Naive B cell (primary cell): ENCODE data around the gene PON3. TPM values are rescaled to one million over a fixed set of nuclear protein-coding genes. Genes with fewer than 3 reads are reported as not detected.

Source experiments
- ATAC-seq, 2 donors: fragments of 150-1000 bp; cut with Tn5 transposase; 2 replicates each; pipeline ENCODE4 v1.10.0; 2021; ENCODE audit warnings: low read depth in 2 of 2, mild to moderate bottlenecking in 2 of 2, moderate library complexity in 2 of 2
- DNase-seq: peaks from one replicate; pipeline ENCODE4 v3.0.0; 2022
- H3K27ac Mint-ChIP-seq, 6 donors: one replicate each; pipeline ENCODE4 v1.8.0; 2020 to 2022; ENCODE audit warnings: mild to moderate bottlenecking in 6 of 6, mixed read lengths in 6 of 6, moderate library complexity in 5 of 6, inconsistent platforms in 2 of 6
- H3K27me3 Mint-ChIP-seq, 3 donors: one replicate each; pipeline ENCODE4 v1.8.0; 2021 to 2022; ENCODE audit warnings: mixed read lengths in 3 of 3, mild to moderate bottlenecking in 1 of 3
- H3K36me3 Mint-ChIP-seq, 2 donors: one replicate each; pipeline ENCODE4 v1.8.0; 2020 to 2022; ENCODE audit warnings: mixed read lengths in 2 of 2, inconsistent platforms in 1 of 2, mild to moderate bottlenecking in 1 of 2
- H3K4me1 Mint-ChIP-seq, 3 donors: one replicate each; pipeline ENCODE4 v1.8.0; 2020 to 2022; ENCODE audit warnings: mixed read lengths in 3 of 3, inconsistent platforms in 1 of 3, mild to moderate bottlenecking in 1 of 3, moderate library complexity in 1 of 3
- H3K4me3 Mint-ChIP-seq, 8 donors: one replicate each; pipeline ENCODE4 v1.8.0; 2020 to 2022; ENCODE audit warnings: mild to moderate bottlenecking in 8 of 8, mixed read lengths in 8 of 8, moderate library complexity in 8 of 8, inconsistent platforms in 2 of 8
- H3K9me3 Mint-ChIP-seq, 7 donors: one replicate each; pipeline ENCODE4 v1.8.0; 2020 to 2022; ENCODE audit warnings: mixed read lengths in 7 of 7, mild to moderate bottlenecking in 5 of 7, inconsistent platforms in 2 of 7, moderate library complexity in 1 of 7
- polyA plus RNA-seq, 6 donors: library from polyadenylated mRNA; unstranded; fragments of 300-500 nt; fragmentation: Illumina TruSeq; gene quantifications; one replicate each; pipeline ENCODE4 v1.2.3, GENCODE V29; 2021; ENCODE audit warnings: low read depth in 6 of 6

PON3 gene
- polyA plus RNA-seq, 6 donors from 2014 or later: not detected

DNA sequence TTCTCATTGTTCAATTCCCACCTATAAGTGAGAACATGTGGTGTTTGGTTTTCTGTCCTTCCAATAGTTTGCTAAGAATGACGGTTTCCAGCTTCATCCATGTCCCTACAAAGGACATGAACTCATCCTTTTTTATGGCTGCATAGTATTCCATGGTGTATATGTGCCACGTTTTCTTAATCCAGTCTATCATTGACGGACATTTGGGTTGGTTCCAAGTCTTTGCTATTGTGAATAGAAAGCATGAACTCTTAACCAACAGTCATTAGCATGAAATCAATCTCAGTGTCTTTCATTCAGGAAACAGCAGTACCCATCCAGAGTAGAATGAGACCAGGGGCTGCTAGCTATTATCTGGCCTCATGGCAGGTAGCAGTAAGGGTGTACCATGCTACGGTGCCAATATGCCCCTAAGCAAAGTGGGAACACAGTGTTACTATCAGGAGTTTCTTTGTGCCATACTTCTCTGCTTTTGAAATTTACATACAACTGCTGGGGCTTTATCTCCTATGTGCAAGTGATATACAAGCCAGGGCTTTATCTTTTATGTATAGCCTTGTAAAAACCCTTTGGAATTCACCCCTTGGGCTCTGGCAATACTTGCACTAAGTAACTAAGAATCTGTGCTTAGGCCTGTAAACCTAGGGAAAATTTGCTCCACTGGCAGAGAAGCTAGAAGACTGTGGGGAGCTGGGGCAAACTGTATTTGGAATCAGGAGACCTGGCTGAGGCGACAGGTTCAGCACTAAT is 33.2 kb upstream of the PON3 start:
- Mint-ChIP-seq H3K27me3 (peaks cover 0 to 6% (median 0%) of the 10 kb centered on the region in 3 donors), H3K4me1 (peaks cover 10 to 14% (median 12%) of the 10 kb centered on the region in 3 donors), H3K4me3 (no peak overlapping the region), H3K9me3 (peaks cover 0 to 2% (median 0%) of the 10 kb centered on the region in 7 donors), H3K36me3 (no peaks in the 10 kb centered on the region), H3K27ac (peak overlapping the region in 1 of 6 donors; percentile 49)
- DNase-seq: no peak
- no peak for ATAC-seq

DNA sequence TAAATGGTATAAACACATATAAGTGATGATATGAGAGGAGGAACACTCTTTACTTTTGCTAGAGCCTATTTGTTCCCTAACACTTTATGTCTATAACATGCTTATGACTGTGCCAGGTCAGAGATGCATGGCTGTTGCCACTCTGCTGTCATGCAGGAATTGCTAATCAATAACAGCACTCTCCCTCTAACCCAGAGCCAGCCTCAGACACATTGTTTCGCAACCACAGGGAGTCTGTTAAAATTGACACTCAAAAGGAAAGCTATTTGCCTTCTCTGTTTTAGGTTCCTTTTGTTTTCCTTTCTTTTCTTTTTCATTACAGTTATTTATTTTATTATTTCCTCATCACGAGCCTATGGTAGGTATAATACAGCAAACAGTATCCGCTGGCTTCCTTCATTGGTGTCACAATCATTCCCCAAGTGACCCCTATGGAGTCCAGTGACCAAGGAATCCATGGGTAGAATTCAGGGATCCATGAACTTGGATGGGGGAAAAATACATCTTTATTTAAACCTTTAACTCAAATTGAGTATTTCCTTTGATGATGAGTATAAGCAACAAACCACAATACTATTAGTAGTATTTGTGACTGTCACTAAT is 31.8 kb upstream of the PON3 start:
- Mint-ChIP-seq H3K4me3 (no peak overlapping the region), H3K27me3 (peaks cover 0 to 6% (median 0%) of the 10 kb centered on the region in 3 donors), H3K27ac (no peak overlapping the region), H3K36me3 (peaks cover 0 to 9% of the 10 kb centered on the region in 2 donors), H3K9me3 (peaks cover 0 to 2% (median 0%) of the 10 kb centered on the region in 7 donors), H3K4me1 (peaks cover 0 to 4% (median 4%) of the 10 kb centered on the region in 3 donors)
- ATAC-seq: no peak
- DNase-seq: no peak

GRCh38 chr7:95427166-95427565 is 31.0 kb upstream of the PON3 start:
- H3K4me3 Mint-ChIP-seq: no peak overlapping the region
- peaks cover 0 to 9% of the 10 kb centered on the region in 2 donors for H3K36me3 Mint-ChIP-seq
- no peak for DNase-seq
- H3K4me1 Mint-ChIP-seq: peaks cover 0 to 4% (median 0%) of the 10 kb centered on the region in 3 donors
- ATAC-seq: no peak
- H3K27ac Mint-ChIP-seq: no peak overlapping the region
- peaks cover 0 to 2% (median 0%) of the 10 kb centered on the region in 7 donors for H3K9me3 Mint-ChIP-seq
- H3K27me3 Mint-ChIP-seq: no peaks in the 10 kb centered on the region

DNA sequence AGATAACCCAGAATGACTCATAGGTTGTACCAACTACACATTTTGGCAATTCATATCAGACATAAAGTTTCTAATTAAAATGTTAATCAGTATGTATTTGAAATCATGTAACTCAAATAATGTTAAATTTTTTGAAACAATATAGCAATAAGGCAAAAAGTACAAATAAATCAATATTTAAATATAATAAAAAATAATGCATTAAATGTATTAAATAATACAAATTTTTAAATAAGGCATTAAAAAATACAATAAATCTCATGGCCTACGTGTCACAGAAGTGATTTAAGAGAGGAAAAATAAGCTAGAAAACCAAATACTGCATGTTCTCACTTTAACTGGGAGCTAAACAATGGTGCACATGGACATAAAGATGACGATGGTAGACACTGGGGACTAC is 29.5 kb upstream of the PON3 start:
- ATAC-seq (no peak), DNase-seq (no peak)
- no peak overlapping the region for H3K4me3 Mint-ChIP-seq
- H3K27ac Mint-ChIP-seq: peak overlapping the region in 2 of 6 donors; percentile 61 to 79
- H3K9me3 Mint-ChIP-seq: peaks cover 0 to 2% (median 0%) of the 10 kb centered on the region in 7 donors
- peaks cover 0 to 4% (median 0%) of the 10 kb centered on the region in 3 donors for H3K4me1 Mint-ChIP-seq
- H3K27me3 Mint-ChIP-seq: no peaks in the 10 kb centered on the region
- H3K36me3 Mint-ChIP-seq: peaks cover 8 to 9% of the 10 kb centered on the region in 2 donors

DNA sequence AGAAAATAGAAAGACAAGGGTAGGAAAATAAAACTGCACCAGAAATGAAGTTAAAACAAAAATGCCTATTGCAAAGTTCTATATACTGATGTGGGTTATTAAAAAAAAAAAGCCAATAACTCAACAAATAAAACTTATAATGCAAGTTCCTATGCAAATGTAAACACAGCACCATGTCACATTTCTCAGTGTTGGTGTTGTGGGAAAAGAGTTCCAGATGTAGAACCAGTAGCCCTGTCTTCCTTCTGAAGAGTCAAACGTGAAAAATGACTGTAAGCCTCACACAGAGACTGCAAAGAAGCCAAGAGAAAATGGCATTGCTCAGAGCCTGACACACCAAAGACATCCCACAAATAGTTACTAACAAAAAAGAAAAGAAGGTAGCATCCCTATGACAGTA is 28.5 kb upstream of the PON3 start:
- DNase-seq: no peak
- Mint-ChIP-seq H3K36me3 (peaks cover 8 to 9% of the 10 kb centered on the region in 2 donors), H3K4me3 (no peak overlapping the region), H3K4me1 (peaks cover 0 to 4% (median 0%) of the 10 kb centered on the region in 3 donors), H3K27me3 (no peaks in the 10 kb centered on the region), H3K9me3 (peaks cover 0 to 2% (median 0%) of the 10 kb centered on the region in 7 donors), H3K27ac (peak overlapping the region in 1 of 6 donors; percentile 50)
- no peak for ATAC-seq

DNA sequence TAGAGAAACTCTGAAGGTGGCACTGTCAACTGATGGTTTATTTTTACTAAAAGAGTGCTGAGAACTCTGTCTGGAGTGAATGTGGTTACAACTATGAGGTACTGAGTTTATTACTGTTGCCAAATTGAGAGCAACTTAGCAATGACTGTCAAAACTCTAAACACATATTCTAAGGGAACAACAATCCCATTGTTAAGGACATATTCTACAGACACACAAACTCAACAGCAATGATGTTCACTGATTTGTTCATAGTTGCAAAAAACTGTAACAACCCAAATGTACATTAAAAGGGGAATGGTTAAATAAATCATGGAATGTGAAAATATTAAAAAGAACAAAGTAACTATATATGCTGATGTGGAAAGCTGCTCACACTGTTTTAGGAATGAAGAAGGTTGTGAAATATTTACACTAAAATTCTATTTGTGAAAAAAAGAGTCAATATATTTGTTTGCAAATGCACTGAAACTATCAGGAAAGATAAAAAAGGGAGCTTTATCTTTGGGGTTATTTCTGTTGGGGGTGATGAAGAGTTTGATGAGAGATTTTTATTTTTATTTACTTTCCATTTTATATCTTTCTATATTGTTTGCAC is 25.8 kb upstream of the PON3 start:
- H3K27ac Mint-ChIP-seq: no peak overlapping the region
- H3K4me1 Mint-ChIP-seq: peaks cover 0 to 4% (median 0%) of the 10 kb centered on the region in 3 donors
- no peaks in the 10 kb centered on the region for H3K9me3 Mint-ChIP-seq
- no peak overlapping the region for H3K4me3 Mint-ChIP-seq
- H3K27me3 Mint-ChIP-seq: no peaks in the 10 kb centered on the region
- peaks cover 8 to 9% of the 10 kb centered on the region in 2 donors for H3K36me3 Mint-ChIP-seq
- DNase-seq: no peak
- no peak for ATAC-seq

DNA sequence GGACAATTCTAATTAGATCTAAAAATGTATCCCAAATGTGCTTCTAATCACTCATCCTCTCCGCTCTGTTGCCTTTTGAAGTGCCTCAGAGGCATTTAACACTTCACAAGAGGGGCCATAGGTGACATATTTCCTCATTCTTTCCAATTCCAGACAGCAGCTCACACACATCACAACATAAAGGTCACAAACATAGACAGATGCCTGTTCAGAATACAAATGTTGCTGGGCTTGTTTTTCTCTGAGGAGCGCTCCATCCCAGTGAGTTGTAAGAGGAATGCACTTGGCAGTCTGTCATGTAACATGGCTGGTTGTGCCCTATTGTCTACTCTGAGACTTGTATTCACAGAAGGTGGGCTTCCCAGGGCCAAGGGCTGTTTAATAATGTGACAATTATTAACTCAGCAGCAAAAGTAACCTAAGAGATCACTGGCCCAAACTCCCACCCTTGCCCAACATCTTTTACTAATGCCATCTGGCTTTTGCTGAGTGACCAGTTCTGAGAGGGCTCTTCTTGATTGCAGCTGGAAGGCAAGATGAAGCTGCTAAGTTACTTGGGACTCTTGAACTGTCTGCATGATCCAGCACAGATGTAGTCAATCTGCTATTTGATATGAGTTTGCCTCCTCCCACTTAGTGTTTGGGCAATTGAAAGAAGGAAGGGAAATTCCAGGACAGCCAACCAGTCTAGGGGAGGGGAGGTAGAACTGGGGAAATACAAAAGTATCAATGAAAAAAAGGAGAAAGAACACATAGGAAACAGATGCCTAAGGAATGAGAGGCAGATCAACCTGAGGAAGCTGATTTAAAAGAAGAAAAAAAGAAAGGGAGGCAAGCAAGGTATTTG is 25.0 kb upstream of the PON3 start:
- no peaks in the 10 kb centered on the region for H3K9me3 Mint-ChIP-seq
- H3K36me3 Mint-ChIP-seq: peaks cover 8 to 9% of the 10 kb centered on the region in 2 donors
- DNase-seq (no peak), ATAC-seq (no peak)
- no peak overlapping the region for H3K27ac Mint-ChIP-seq
- H3K27me3 Mint-ChIP-seq: no peaks in the 10 kb centered on the region
- no peak overlapping the region for H3K4me3 Mint-ChIP-seq
- H3K4me1 Mint-ChIP-seq: peaks cover 0 to 4% (median 0%) of the 10 kb centered on the region in 3 donors

DNA sequence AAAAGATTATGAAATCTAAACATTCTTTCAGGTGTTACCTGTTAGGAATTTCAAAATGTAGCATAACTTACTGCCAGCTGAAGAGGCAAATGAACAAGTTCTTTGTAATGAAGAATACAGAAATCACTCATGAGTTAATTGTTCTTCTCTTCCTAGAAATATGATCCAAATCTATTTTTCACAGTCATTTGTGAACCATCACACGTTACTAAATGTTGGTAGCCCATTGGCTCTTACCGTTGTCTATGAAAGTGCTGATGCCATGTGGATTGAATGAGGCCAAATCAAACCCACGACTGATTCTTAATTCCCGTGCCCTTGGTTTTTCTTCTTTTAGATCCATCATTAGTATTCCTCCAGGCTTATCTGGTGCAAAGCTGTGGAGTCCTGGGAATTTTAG is 15.9 kb upstream of the PON3 start:
- Mint-ChIP-seq H3K27me3 (no peaks in the 10 kb centered on the region), H3K9me3 (no peaks in the 10 kb centered on the region), H3K4me1 (no peaks in the 10 kb centered on the region), H3K36me3 (peaks cover 0 to 12% of the 10 kb centered on the region in 2 donors), H3K4me3 (no peak overlapping the region), H3K27ac (no peak overlapping the region)
- no peak for ATAC-seq
- DNase-seq: no peak

GRCh38 chr7:95411666-95412065 is 15.5 kb upstream of the PON3 start:
- H3K27ac Mint-ChIP-seq: no peak overlapping the region
- peaks cover 0 to 12% of the 10 kb centered on the region in 2 donors for H3K36me3 Mint-ChIP-seq
- no peaks in the 10 kb centered on the region for H3K9me3 Mint-ChIP-seq
- H3K4me3 Mint-ChIP-seq: no peak overlapping the region
- H3K27me3 Mint-ChIP-seq: no peaks in the 10 kb centered on the region
- no peak for ATAC-seq
- DNase-seq: no peak
- H3K4me1 Mint-ChIP-seq: no peaks in the 10 kb centered on the region

DNA sequence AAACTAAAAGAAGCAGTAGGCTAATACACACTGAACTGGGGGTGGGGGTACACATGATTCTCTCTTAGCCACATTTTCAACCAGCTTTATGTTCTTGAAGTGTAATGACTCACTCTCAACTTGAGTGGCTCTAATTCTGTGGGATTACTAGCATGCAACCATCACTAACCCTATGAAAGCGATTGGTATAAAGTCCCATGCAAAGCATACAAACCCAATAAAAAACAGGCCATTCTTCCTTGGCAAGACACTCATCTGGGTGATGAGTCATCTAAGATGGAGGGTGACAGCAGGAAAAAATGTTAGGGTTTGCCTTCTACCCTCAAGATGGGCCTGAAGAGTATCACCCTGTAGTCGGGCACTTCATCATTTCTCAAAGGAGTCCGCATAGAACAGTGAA is 14.9 kb upstream of the PON3 start:
- DNase-seq (no peak), ATAC-seq (no peak)
- H3K27ac Mint-ChIP-seq: no peak overlapping the region
- H3K4me3 Mint-ChIP-seq: no peak overlapping the region
- peaks cover 0 to 12% of the 10 kb centered on the region in 2 donors for H3K36me3 Mint-ChIP-seq
- no peaks in the 10 kb centered on the region for H3K9me3 Mint-ChIP-seq
- no peaks in the 10 kb centered on the region for H3K27me3 Mint-ChIP-seq
- no peaks in the 10 kb centered on the region for H3K4me1 Mint-ChIP-seq

DNA sequence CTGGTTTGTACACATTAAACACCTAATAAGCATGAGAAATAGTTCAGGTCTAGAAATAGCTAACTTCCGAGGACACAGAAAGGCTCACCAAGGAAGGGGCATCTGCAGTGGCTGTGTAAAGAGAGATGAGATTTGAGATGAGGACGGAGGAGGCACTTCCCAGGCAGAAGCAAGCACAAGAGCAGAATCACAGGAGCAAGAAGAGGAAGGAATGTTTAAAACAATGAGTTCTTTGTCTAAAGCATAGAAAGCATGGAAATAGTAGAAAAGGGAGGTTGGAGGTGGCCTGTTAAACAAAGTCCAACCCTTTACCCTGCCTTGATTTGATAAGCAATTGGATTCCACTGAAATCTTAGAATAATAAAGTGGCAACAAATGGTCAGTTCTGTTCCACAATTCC is 11.6 kb upstream of the PON3 start:
- H3K27ac Mint-ChIP-seq: peak overlapping the region in 1 of 6 donors; percentile 3
- no peaks in the 10 kb centered on the region for H3K4me1 Mint-ChIP-seq
- H3K4me3 Mint-ChIP-seq: no peak overlapping the region
- no peaks in the 10 kb centered on the region for H3K27me3 Mint-ChIP-seq
- no peak for ATAC-seq
- H3K36me3 Mint-ChIP-seq: peaks cover 0 to 12% of the 10 kb centered on the region in 2 donors
- H3K9me3 Mint-ChIP-seq: no peaks in the 10 kb centered on the region
- no peak for DNase-seq

GRCh38 chr7:95405800-95406199 is 9.6 kb upstream of the PON3 start:
- ATAC-seq (no peak), DNase-seq (no peak)
- no peaks in the 10 kb centered on the region for H3K4me1 Mint-ChIP-seq
- H3K27me3 Mint-ChIP-seq: no peaks in the 10 kb centered on the region
- peaks cover 0 to 12% of the 10 kb centered on the region in 2 donors for H3K36me3 Mint-ChIP-seq
- H3K27ac Mint-ChIP-seq: no peak overlapping the region
- H3K4me3 Mint-ChIP-seq: no peak overlapping the region
- no peaks in the 10 kb centered on the region for H3K9me3 Mint-ChIP-seq

GRCh38 chr7:95405208-95405607 is 9.0 kb upstream of the PON3 start:
- DNase-seq: no peak
- Mint-ChIP-seq H3K4me1 (no peaks in the 10 kb centered on the region), H3K27me3 (peaks cover 0 to 3% (median 0%) of the 10 kb centered on the region in 3 donors), H3K27ac (no peak overlapping the region), H3K4me3 (no peak overlapping the region), H3K36me3 (peaks cover 0 to 12% of the 10 kb centered on the region in 2 donors), H3K9me3 (no peaks in the 10 kb centered on the region)
- no peak for ATAC-seq
